Forelimb muscle (tissue), 1 donor: ENCODE measurements around the gene RTP1. TPM values are rescaled to one million over a fixed set of nuclear protein-coding genes. Genes with fewer than 3 reads are reported as not detected.

ENCODE experiments used
- DNase-seq: peaks from one replicate; pipeline ENCODE4 v3.0.0-alpha.2; 2013; ENCODE audit warnings: low read depth
- polyA plus RNA-seq: library from polyadenylated mRNA; unstranded; fragments of 120-200 nt; gene quantifications from one replicate; pipeline ENCODE4 v1.2.1, GENCODE V29; 2013; ENCODE audit not compliant: insufficient read length

RTP1 gene
- polyA plus RNA-seq, 1 donor, result not detected

DNA sequence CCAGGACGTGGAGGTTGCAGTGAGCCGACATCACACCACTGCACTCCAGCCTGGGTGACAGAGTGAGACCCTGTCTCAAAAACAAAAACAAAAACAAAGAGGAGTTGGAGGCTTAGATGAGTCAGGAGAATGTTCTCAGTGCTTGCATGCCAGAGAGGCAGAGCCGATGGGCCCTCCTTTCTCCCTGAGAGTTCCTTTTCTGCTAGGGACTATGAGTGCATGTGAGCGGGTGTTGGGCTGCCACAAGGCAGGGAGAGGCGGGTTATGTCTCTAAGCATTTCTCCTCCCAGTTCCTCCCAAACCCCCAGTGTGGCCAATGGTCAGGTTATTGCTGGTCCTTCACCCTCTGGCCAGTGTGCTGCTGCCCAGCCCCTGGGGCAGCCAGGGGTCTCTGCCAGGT is 45.1 kb downstream of the RTP1 start:
- DNase-seq, result no peak

DNA sequence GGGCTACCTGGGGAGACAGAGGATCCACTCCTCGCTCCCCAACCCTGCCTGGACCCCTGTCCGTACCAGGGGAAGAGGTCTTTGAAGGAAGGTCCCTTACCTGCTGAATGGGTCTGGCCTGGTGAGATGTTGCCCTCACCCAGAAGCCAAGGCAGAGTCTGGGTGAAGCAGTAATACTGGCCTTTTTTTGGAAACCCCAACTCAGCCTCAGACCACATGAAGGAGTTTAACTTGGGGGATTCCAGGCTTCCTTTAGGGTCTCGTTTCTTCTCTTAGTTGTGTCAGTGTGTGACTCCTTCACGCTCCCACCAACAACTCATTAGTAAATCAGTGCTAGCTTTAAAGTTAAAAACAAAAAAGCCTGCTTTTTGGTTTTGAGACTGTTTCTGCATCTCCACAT is 45.6 kb downstream of the RTP1 start:
- no peak for DNase-seq

DNA sequence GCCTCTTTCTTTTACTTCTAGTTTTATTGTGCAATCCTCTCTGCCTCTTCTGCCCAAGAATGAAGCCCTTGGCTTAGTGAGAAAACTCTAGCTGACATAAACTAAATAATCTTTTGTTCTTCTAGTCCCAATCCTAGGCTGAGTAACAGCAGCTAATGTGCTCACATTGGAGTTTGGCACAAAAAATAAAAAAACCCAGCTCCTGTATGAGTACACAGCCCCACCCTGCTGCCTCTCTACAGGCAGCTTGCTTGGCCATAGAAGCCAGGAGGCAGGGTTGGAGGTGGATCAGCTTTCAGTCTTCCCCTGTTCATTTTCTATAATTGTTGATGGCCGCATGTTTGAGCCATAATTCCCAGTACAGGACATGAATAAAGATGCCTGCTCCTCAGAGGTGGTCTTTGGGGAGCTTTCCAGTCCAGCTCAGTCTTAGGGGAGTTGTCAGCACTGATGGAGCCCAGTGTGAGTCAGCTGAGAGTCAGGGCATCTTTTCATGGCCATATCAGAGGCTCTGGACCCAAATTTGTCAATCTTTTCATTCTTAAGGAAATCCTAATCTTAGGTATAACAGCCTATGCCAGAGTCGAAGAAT is 46.7 kb downstream of the RTP1 start:
- DNase-seq, result no peak

DNA sequence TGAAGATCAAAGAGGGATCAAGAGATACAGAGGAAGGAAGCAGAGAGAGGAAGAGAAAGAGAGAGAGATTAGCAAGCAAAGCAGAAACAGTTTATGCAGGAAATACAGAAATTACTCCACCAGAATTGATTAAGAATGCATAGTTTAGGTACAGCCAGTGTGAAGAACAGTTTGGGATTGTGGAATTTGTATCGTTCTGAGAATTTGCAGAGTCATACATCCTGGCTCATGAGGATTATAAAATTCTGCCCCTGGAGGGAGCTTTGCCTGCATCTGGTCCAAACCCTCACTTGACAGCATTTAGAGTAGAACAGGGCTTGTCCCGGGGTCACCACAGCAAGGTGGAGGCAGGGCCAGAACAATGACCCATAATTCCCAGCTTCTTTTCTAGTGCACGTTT is 50.1 kb downstream of the RTP1 start:
- DNase-seq, result no peak

Other genes starting within 250 kb of the RTP1 start
- gene RPL39L, start 58.0 kb upstream of the RTP1 start, polyA plus RNA-seq, result 8.9 TPM
- gene MASP1, start 94.3 kb downstream of the RTP1 start, polyA plus RNA-seq, result 9.6 TPM
- 0.11 TPM for gene RTP4, start 170.9 kb downstream of the RTP1 start, polyA plus RNA-seq